Hematopoietic multipotent progenitor cell treated with erythropoietin and hydrocortisone succinate and interleukin-3 and kit ligand, for 15 days (in vitro differentiated cells): ENCODE data around the gene NPTX1.

Source experiments
- DNase-seq: peaks from one replicate; pipeline ENCODE4 v3.0.0-alpha.2; 2015; ENCODE audit warnings: low spot score

Gene NPTX1

DNA sequence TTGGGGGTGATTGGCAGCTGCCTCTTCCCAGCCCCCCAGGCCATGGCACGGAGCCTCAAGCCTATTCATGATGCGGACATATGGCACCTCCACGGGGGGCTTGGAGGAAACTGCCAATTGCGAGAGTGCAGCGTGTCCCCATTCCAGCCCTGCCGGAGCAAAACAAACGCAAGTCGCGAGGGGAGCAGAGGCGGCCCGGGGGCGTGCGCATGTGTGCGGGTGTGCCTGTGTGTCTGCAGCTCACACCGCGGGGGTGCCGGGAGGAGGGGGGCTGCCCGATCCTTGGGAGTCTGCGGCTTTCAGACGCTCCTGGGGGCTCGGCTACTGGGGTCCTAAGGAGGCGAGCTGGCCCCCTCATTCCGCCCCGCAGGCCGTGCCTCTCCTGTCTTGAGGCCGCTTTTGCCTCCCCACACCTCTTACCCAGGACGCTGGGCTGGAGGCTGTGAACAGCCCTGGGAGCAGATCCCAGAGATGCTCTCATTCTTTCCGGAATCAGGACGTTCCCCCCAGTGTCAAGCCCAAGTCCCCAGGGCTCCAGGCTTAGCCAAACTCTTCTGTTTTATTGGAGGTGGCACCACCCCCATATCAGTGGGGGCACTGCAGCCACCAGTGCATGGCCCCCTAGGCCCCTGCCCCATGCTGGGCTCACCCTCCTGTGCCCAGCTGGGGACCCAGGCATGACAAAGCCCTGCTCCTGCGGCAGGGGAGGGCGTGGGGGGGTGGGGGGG lies 32.3 kb downstream of the NPTX1 start:
- no peak for DNase-seq

DNA sequence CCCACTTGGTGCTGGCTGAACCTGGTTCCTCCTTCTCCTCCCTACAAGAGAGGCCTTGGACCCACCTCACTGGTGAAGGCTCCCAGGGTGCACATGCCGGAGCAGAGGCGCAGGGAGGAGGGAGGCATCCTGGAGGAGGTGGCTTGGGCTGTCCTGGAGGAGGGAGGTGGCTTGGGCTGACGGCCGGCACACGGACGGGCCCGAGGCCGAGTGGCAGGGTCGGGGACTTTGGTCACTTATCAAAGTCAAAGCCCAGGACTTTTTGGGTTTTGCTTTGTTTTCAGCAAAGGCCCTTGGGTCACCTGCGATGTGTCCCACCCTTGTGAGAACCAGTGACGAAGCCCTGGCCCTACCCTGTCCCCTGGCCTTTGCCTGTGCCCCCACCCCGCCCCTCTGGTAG lies 32.9 kb downstream of the NPTX1 start:
- no peak for DNase-seq

DNA sequence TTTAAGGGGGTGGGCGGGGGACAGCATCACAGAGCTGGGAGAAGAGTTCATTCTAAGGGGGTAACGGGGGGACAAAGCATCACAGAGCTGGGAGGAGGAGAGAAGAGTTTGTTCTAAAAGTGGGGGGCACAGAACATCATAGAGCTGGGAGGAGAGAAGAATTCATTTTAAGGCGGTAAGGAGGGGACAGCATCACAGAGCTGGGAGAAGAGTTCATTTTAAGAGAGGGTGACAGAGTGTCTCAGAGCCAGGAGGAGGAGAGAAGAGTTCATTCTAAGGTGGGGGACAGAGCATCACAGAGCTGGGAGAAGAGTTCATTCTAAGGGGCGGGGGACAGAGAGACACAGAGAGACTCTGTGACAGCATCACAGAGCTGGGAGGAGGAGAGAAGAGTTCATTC lies 33.6 kb downstream of the NPTX1 start:
- no peak for DNase-seq

DNA sequence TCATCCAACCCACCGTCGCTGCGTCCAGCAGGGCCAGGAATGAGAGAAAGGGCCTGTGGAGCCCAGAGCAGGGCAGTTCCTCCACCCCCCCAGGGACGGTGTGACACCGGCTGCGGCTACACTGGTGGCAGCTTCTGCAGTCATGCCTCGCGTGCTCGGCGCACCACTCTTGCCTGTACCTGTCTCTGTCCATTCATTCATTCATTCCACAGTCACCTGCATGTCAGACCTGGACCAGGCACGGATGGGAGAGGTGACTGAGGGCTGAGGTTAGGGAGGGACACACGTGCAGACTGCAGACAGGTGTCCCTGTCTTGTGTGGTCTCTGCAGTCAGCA lies 34.1 kb downstream of the NPTX1 start:
- no peak for DNase-seq

DNA sequence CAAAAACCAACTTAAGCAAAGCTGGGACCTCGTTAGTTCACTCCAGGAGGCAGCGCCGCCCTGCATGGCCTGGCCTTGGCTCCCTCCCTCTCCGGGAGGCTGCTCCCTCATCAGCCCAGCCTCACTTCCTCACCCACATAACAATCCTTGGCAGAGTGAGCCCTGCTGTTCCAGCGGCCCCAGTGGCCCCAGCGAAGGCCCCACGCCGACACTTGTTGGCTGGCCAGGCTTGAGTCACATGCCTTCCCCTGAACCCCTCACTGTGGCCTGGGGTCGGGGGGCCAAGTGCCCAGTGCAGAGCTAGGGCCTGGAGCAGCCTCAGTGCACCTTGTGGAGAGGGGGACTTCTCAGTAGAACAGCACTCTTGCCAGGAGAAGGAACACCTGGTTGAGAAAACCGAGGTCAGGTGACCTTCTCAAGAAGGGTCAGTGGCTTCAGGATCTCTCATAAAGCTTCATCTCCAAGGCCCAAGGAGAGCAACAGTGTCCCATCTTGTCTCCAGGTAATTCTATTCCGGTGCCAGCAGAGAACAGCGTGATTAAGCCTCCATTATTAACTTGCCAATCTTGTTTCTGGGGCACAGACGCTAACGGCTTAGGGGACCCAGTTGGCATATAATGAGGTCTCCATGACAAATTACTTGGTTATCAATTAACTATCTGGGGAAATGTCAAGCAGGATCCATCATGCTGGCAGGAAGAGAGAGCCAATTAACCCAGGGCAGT lies 34.6 kb downstream of the NPTX1 start:
- no peak for DNase-seq

DNA sequence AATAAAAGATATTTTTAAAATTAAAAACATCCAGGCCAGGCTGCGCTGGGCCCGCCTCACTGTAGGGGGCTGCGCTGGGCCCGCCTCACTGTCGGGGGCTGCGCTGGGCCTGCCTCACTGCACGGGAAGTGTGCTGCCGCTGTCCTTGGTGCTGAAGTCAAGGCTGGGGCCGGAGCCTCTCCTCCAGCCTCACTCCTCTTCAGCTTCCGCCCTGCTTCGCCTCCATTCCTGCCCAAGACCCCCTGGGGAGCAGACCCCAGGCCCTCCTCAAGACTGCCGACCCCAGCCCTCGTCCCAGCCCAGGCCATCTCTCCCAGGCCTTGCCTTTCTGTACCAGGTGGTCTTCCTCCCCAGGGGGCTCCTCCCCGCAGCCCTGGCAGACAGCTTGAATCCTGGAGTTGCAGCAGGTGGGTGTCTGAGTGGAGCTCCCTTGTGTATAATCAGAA lies 35.3 kb downstream of the NPTX1 start:
- peak; percentile 28 for DNase-seq

DNA sequence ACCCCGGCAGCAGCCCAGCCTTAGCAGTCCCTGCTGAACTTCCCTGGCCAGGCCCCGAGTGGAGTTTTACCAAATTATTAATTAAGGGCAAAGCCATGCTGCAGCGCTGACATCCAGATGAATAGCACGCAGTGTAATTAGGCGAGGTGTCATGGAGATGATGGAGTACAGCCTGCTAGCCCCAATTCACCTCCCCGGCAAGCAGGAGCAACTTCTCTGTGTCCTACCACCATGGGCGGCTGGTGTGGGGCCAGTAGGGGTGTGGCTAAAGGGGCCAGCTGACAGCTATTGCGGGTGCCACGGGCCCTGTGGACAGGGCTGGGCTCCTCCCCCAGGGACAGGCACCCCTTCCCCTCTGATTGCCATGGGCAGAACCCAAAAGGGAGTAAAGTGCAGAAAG lies 36.9 kb downstream of the NPTX1 start:
- no peak for DNase-seq

DNA sequence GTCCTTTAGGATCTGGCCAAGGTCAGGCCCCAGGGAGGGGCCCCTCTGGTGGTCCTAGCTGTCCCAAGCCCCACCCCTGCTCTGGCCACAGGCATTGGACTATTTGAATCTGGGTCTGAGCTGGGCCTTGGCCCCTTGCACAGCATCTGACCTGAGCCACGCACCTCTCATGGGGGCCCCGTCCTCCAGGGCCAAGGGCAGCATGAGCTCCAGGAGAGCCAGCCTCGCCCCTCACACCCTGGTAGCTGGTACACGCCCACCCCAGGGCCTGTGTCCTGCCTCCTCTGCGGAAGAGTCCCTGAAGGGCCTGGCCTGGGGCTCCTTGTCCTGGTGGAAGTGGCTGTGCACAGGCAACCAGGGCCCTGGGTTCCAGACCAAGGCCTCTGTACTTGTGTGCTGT lies 37.6 kb downstream of the NPTX1 start:
- DNase-seq: no peak

DNA sequence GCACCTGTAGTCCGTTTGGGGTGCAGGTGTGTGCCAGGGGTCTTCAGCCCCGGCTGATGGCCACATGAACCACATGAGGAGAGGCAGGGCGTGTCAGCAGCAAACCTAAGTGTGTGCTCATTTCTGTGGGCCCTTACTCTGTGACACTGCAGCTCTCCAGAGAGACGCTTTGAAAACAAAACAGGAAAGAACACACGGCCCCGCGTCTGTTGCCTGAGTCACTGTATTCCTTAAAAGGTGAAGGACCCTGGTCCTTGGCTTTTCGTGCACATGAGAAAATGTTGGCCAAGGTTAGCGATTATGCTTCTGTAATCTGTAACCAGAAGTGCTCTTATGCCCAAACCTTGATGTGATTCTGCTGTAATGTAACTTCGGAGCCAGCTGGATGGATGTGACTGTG lies 38.9 kb downstream of the NPTX1 start:
- DNase-seq: no peak

DNA sequence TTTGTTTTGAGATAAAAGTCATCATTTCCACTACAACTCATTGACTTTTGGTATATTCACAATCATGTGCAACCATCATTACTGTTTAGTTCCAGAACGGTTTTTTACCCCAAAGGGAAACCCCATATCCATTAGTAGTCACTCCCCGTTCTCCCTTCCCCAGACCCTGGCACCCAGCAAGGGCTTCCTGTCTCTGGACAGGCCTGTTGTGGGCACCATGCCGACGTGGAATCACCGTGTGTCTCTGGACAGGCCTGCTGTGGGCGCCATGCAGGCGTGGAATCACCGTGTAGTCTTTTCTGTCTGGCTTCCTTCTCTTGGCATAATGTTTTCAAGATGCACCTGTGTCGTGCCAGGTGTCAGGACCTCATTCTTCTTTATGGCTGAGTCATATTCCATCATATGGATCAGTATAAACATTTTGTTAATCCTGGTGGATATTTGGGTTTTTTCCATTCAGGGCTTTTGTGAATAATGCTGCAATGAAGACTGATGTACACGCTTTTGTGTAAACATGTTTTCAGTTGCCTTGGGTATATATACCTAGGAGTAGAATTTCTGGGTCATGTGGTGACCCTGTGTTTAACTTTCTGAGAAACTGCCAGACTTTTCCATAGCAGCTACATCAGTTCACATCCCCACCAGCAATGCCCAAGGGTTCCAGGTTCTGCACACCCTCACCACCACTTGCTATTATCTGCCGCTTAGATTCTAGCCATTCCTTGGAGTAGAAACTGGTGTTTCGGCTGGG lies 42.3 kb downstream of the NPTX1 start:
- DNase-seq: no peak

DNA sequence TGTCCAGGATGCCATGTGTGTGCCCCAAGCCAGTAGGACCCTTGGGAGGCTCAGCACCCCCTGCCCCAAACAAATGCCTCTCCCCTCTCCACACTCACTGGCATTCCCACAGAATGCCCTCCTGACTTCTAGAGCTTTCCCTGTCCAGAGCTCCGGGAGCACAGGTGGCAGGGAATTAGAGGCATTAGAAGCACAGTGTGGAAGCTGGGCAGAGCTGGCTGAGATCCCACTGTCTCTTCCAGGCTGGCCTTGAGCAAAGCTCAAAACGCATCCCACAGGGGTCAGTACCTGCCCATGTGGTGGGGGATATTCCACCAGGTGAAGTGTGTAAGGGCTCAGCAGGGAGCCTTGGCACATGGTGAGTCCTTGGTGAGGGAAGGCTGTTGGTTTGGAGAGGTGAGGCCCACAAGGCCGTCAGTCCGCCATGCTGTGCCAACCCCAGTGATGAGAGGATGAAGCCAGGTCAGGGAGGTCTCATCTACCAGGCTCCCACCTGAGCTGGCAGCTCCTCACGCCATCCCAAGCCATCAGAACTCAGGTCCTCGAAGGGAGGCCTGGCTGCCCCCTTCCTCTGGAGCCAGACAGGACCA lies 43.4 kb downstream of the NPTX1 start:
- no peak for DNase-seq

DNA sequence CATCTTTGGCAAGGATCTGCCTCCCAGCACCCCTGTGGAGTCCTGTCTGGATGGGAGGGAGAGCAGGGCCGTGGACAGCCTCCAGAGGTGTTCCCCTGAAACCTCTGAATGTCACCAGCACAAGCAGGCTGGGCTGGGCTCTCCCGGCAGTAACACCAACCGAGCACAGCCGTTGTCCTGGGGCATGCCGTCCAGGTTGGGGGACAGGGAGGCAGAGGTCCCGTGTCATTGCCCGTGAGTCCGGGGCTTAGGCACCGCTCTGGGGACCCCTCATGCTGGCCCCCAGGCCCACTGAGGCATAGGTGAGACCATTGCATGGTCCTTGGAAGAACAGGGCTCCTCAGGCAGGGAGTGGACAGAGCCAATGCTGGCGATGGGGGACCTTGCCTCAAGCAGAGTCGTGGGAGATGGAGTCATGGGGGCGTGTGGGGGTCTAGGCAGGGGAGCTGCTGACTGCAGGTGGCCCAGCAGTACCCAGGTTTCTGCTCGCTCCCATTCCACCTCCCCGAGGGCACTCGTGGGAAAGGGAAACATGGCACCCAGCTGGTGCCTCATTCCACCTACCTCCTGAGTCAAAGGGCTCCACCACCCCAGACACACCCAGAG lies 44.0 kb downstream of the NPTX1 start:
- no peak for DNase-seq

DNA sequence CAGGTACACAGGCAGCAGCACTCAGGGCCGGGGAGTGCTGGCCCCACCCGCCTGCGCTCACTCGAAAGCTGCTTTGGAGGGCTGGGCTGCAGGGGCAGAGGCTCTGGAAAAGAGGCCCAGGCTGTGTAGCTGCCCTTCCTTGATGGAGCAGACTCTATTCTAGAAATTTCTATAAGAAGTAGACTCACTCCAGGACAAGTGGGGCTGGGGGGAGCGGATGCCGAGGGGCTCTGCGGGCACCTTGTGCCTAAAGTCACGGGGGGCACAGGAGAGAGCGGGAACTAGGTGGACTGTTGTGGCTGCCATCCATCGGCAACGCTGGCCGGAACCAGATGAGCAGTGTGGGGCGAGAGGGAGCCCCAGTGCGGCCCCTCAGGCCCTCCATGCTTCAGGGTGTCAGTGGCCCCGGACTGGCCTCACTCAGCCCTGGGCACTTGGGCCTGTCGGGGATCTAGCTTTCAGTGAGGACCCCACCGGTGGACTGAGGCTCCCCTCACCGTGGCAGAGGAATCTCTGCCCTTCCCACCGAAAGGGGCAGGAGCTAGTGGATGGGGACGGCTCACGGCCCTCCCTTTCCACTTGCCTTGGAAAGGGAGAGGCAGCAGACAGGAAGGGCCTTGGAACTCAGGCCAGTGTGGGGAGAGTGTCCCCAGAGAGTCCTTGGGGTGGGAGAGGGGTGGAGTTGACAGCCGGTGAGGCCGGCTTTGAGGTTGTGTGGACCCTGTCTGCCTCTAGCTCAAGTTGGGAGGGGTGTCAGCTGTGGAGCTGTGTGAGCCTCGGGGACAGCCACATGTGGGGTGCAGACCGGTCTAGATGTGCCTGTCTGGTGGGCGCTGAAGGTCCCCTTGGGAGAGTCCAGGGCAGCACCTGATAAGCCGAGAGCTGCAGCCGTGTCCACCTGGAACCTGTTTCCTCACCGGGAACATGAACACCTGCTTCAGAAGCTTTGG lies 44.9 kb downstream of the NPTX1 start:
- no peak for DNase-seq

DNA sequence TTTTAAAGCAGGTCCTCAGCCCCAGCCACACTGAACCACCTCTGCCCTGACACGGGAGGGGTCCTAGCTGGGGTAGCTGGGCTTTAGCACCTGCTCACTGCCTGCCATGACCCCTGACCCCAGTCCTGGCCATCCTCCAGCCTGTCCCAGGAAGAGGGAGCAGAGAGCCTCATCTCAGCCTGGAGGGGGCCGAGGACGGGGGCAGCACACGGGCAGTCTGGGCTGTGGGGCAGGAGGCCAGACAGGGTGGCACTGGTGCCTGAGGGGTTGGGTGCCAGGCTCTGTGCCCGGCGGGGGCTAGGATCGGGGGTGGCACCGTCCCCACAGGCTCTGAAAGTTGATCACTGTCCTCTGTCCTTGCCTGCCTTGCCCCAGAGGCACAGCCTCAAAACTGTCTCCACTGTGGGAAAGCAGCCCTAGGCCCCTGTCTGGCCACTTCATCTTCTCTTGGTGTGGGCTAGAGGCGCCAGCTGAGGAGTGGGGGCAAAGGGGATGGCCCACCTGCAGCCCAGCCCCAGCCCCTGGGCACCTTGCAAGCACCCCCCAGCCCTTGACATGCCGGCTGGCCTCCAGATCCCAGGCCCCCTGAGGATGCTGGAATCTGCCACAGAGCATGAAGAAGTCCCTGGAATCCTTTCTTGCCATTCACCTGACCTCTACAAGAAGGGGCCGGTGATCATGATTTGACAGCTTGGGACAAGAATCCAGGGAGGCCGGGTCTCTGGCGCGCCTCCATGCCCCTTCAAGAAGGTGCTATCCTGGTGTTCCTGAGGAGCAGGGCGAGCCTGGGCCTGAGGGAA lies 45.8 kb downstream of the NPTX1 start:
- DNase-seq: no peak

DNA sequence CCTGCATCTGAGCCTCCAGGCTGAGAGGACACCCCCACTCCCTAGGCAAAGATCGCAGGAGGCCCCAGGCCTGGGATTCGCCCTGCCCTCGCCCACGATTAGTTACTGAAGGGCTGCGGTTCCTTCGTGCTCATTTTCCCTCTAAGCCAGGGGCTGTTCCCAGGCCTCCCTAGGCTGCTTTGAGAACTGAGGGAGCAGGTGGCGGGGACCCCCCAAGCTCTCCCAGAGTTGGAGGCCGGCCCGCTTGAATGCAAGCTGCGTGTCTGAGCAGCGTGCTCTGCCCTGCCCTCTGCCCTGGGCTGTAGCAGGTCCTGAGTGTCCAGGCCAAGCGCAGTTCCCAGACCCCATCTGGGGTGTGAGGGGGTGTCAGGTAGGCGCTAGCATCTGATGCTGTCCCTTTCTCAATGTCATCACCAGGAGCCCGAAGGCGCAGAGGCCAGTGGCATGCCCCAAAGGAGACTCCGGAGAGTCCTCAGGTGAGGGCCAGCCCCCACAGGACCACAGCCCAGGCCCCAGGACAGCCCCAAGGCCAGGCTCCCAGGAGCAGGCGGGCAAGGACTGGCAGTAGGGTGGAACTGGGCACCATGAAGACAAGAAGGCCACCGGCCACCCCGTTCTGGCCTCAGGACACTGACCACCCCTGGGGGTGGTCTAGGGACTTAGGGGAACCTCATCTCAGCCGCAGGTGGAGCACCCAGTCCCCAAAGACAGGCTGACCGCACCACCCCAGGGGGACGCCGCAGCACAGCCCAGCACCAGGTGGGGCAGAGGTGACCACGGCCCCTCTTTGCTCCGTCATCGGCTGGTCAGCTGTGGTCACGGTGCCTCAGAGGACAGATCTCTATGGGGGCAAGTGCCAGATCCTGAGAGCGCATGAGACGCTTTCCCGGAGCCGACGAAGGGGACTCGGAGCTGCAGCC lies 46.8 kb downstream of the NPTX1 start:
- no peak for DNase-seq

DNA sequence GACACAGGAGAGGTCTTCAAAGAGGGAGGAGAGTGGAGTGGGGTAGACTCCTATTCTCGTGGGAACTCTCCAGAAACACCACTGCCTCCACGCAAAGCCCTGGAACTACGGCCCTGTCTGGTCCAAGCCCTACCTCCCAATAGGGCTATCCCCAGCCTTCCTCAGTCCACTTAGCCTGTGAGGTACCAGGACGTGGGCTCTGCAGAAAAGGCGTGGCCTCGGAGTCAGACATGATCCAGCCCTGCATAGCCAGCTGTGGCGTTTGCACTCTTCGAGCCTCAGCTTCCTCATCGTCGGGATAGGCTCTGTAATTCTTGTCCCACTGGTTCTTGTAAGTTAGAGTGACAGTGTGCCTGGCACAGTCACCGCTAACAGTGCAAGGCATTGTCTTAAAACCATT lies 47.6 kb downstream of the NPTX1 start:
- no peak for DNase-seq

DNA sequence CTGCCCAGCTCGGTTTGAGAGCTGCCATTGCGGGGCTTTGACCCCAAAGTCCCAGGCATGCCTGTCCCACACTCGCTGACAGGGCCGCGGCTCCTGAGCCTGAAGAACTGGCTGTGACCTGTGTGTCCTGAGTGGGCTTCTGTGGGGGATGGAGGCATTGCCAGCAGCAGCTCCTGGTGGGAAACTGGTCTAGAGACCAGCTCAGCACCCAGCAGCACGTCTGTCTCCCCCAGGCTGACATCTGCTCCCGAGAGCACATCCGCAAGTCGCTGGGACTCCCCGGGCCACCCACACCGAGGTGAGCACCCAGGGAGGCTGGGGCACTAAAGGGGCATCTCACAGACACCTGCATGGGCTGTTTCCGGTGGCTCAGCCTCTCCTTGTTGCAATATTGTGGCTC lies 48.0 kb downstream of the NPTX1 start:
- DNase-seq: no peak

DNA sequence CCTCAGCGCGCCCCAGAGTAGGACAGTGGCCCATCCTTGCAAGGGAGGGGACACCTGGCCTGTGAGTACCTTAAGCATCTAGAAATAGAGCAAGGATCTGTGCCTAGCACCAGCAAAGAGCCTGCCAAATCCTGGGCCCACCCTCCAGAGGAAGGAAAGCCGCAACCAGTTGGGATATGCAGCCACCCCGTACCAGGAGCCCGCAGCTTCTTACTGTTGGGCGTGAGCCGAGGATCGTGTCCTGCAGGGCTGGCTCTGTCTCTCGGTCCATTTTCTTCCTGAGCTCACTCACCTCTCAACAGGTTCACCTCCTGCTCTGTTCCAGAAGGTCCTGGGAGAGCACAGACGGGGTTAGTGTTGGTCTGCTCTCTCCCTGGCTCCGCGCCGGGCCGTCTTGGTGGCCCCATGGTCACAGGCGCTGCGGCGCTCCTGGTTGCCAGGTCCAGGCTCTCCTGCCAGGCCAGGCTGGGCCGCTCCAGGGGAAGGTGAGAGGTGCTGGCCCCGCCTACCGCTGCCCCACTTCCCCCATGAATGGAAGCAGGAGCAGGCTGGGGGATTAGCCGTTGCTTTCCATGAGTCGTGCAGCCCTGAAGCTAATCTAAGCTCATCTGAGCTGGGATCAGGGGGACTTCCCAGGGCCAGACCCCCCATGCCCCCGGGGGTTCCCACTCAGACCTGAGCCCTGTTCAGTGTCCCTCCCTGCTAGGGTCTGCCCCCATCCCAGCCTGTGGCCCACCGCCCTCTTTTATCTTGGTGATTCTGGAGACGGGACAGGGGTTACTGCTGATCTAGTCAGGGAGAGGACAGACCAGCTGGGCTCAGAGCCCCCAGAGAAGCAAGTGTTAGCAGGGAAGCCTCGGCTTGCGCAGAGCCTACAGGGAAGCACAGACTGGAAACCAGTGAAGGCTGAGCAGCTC lies 48.8 kb downstream of the NPTX1 start:
- DNase-seq: no peak
